Coronary artery (tissue), 2 donors: Measurements from ENCODE around the gene SMPD1.
A peak's percentile ranks its signal among the peaks of the same experiment; 100 is the strongest.

Experiments
- DNase-seq: peaks from one replicate; pipeline ENCODE4 v3.0.0-alpha.2; 2017; ENCODE audit warnings: low spot score
- H3K27ac ChIP-seq, 2 donors: fragments of 200-600 bp; sonication (generic); one replicate each; pipeline ENCODE4 v1.5.1; 2016 to 2019
- H3K4me3 ChIP-seq: fragments of 200-600 bp; sonication (generic); 2 replicates; pipeline ENCODE4 v1.5.1; 2016; ENCODE audit warnings: mild to moderate bottlenecking, moderate library complexity
- CTCF ChIP-seq: fragments of 200-600 bp; sonication (generic); IDR thresholded peaks from one replicate; pipeline ENCODE4 v1.5.1; 2019; ENCODE audit warnings: antibody characterized with exemption

Gene SMPD1

GRCh38 chr11:6397636-6398035 lies 7.4 kb downstream of the SMPD1 start:
- no peak for DNase-seq
- Histone ChIP-seq H3K27ac (peak overlapping the region in 1 of 2 donors; percentile 70), H3K4me3 (no peak overlapping the region)
- no peak for TF ChIP-seq CTCF

GRCh38 chr11:6400431-6401345 lies 10.4 kb downstream of the SMPD1 start:
- Histone ChIP-seq H3K27ac (no peak overlapping the region), H3K4me3 (no peak overlapping the region)
- DNase-seq, result no peak
- TF ChIP-seq CTCF, result no peak

GRCh38 chr11:6401464-6401863 lies 11.2 kb downstream of the SMPD1 start:
- Histone ChIP-seq H3K27ac (no peak overlapping the region), H3K4me3 (no peak overlapping the region)
- DNase-seq, result no peak
- TF ChIP-seq CTCF, result no peak

- no peak for DNase-seq
- Histone ChIP-seq H3K27ac (no peak overlapping the region), H3K4me3 (no peak overlapping the region)
- TF ChIP-seq CTCF, result no peak
Measured at GRCh38 chr11:6402061-6402470, 11.8 kb downstream of the SMPD1 start.

- H3K27ac ChIP-seq, result no peak overlapping the region
Measured at GRCh38 chr11:6402561-6402981, 12.3 kb downstream of the SMPD1 start.

GRCh38 chr11:6403539-6403938 lies 13.3 kb downstream of the SMPD1 start:
- DNase-seq, result no peak
- H3K27ac ChIP-seq, result no peak overlapping the region
- no peak for TF ChIP-seq CTCF
- no peak overlapping the region for H3K4me3 ChIP-seq

More at GRCh38 chr11:6402561-6402981, 12.3 kb downstream of the SMPD1 start:
- DNase-seq, result no peak
- no peak for TF ChIP-seq CTCF
- H3K4me3 ChIP-seq, result no peak overlapping the region
